Activated CD4-positive, alpha-beta T cell treated with anti-CD3 and anti-CD28 coated beads for 36 hours (primary cell): ENCODE measurements around the gene CDH23. TPM values are rescaled to one million over a fixed set of nuclear protein-coding genes. Genes with fewer than 3 reads are reported as not detected.

Experiments
- ATAC-seq: fragments of 200-7000 bp; cut with Tn5 transposase; one replicate; pipeline ENCODE4 v1.10.0; 2021; ENCODE audit warnings: mild to moderate bottlenecking, moderate library complexity
- CTCF ChIA-PET: fragments of 350-600 bp; sonication (Branson Sonifier 250); formaldehyde crosslinking; loops from one replicate; lab custom pipeline; 2021; ENCODE audit warnings: antibody characterized with exemption; lab: Charles Lee
- POLR2A ChIA-PET: fragments of 350-600 bp; sonication (Branson Sonifier 250); formaldehyde crosslinking; loops from one replicate; lab custom pipeline; 2021; ENCODE audit warnings: antibody characterized with exemption, inconsistent platforms; lab: Charles Lee
- DNase-seq: peaks from one replicate; pipeline ENCODE4 v3.0.0-alpha.2; 2020
- H3K27ac Mint-ChIP-seq: one replicate; pipeline ENCODE4 v1.8.0; 2021; ENCODE audit warnings: mixed read lengths
- H3K27me3 Mint-ChIP-seq: one replicate; pipeline ENCODE4 v1.8.0; 2021; ENCODE audit warnings: mixed read lengths
- H3K36me3 Mint-ChIP-seq: one replicate; pipeline ENCODE4 v1.8.0; 2021; ENCODE audit warnings: low read depth, mixed read lengths
- H3K4me1 Mint-ChIP-seq: one replicate; pipeline ENCODE4 v1.8.0; 2021; ENCODE audit warnings: mixed read lengths
- H3K4me3 Mint-ChIP-seq: one replicate; pipeline ENCODE4 v1.8.0; 2021; ENCODE audit warnings: mild to moderate bottlenecking, moderate library complexity, mixed read lengths
- H3K9me3 Mint-ChIP-seq: one replicate; pipeline ENCODE4 v1.8.0; 2021; ENCODE audit warnings: low read depth, mixed read lengths
- intact Hi-C, 2 experiments: fragments of 100-400 bp; cut with DNase I in 1 of 2; cut with micrococcal nuclease in 1 of 2; formaldehyde crosslinking; loops; one replicate each; pipeline versions ENCODE4 v1.14.2 to v1.15.1; 2022 to 2024; cut with DNase I, micrococcal nuclease
- total RNA-seq, 2 experiments: library from RNA; stranded (reverse); gene quantifications; one replicate each; pipeline ENCODE4 v1.2.3, GENCODE V29; 2021

The CDH23 gene
- total RNA-seq, 2 experiments from 2014 or later, result 1.5 to 1.6 TPM

- intact Hi-C loops, result no loop called here
- H3K36me3 Mint-ChIP-seq, result no peaks in the 10 kb centered on the region
- no peaks in the 10 kb centered on the region for H3K9me3 Mint-ChIP-seq
- no peak overlapping the region for H3K4me3 Mint-ChIP-seq
- ATAC-seq (no peak), DNase-seq (no peak)
- H3K27ac Mint-ChIP-seq, result no peak overlapping the region
- no peaks in the 10 kb centered on the region for H3K4me1 Mint-ChIP-seq
- POLR2A ChIA-PET, result no interaction called here
- H3K27me3 Mint-ChIP-seq, result peaks cover 7% of the 10 kb centered on the region
- CTCF ChIA-PET, result interaction anchor here (0.7 kb wide), 1 partner anchor 161 kb away, joined by 3 read pairs; no protein-coding TSS in a partner anchor
Observed at GRCh38 chr10:71480662-71481061, 83.9 kb downstream of the CDH23 start.

GRCh38 chr10:71481746-71482410, 85.2 kb downstream of the CDH23 start:
- Mint-ChIP-seq H3K36me3 (no peaks in the 10 kb centered on the region), H3K4me1 (no peaks in the 10 kb centered on the region), H3K9me3 (no peaks in the 10 kb centered on the region), H3K27ac (no peak overlapping the region), H3K4me3 (no peak overlapping the region), H3K27me3 (peaks cover 7% of the 10 kb centered on the region)
- ChIA-PET CTCF (interaction anchor here (1.0 kb wide), 1 partner anchor 88 kb away, joined by 3 read pairs; no protein-coding TSS in a partner anchor), POLR2A (no interaction called here)
- ATAC-seq, result no peak
- no peak for DNase-seq
- intact Hi-C loops, result no loop called here

- Mint-ChIP-seq H3K36me3 (no peaks in the 10 kb centered on the region), H3K4me1 (no peaks in the 10 kb centered on the region), H3K4me3 (no peak overlapping the region), H3K9me3 (no peaks in the 10 kb centered on the region), H3K27ac (no peak overlapping the region), H3K27me3 (peaks cover 7% of the 10 kb centered on the region)
- ChIA-PET CTCF (interaction anchor here (1.2 to 1.3 kb wide), 2 partner anchors 88 to 99 kb away, joined by 4 to 5 read pairs; no protein-coding TSS in a partner anchor), POLR2A (no interaction called here)
- intact Hi-C loops, result no loop called here
- DNase-seq (no peak), ATAC-seq (no peak)
Observed at GRCh38 chr10:71482620-71483019, 85.9 kb downstream of the CDH23 start.

- ChIA-PET CTCF (interaction anchor here (1.2 to 1.3 kb wide), 2 partner anchors 87 to 100 kb away, joined by 4 to 5 read pairs; no protein-coding TSS in a partner anchor), POLR2A (no interaction called here)
- Mint-ChIP-seq H3K36me3 (no peaks in the 10 kb centered on the region), H3K27ac (no peak overlapping the region), H3K4me3 (no peak overlapping the region), H3K4me1 (no peaks in the 10 kb centered on the region), H3K27me3 (peaks cover 7% of the 10 kb centered on the region), H3K9me3 (no peaks in the 10 kb centered on the region)
- intact Hi-C loops, result no loop called here
- no peak for ATAC-seq
- no peak for DNase-seq
Observed at GRCh38 chr10:71483135-71483534, 86.4 kb downstream of the CDH23 start.

- H3K27me3 Mint-ChIP-seq, result peaks cover 7% of the 10 kb centered on the region
- intact Hi-C loops, result no loop called here
- H3K27ac Mint-ChIP-seq, result no peak overlapping the region
- H3K4me1 Mint-ChIP-seq, result no peaks in the 10 kb centered on the region
- peaks cover 7% of the 10 kb centered on the region for H3K9me3 Mint-ChIP-seq
- H3K36me3 Mint-ChIP-seq, result no peaks in the 10 kb centered on the region
- ChIA-PET POLR2A (no interaction called here), CTCF (interaction anchor here (1.2 to 1.3 kb wide), 2 partner anchors 86 to 101 kb away, joined by 4 to 5 read pairs; no protein-coding TSS in a partner anchor)
- no peak overlapping the region for H3K4me3 Mint-ChIP-seq
- no peak for ATAC-seq
- no peak for DNase-seq
Observed at GRCh38 chr10:71483885-71484751, 87.4 kb downstream of the CDH23 start.

GRCh38 chr10:71486484-71487114, 89.9 kb downstream of the CDH23 start:
- peak; percentile 64 for ATAC-seq
- Mint-ChIP-seq H3K27ac (no peak overlapping the region), H3K36me3 (no peaks in the 10 kb centered on the region), H3K27me3 (peaks cover 4% of the 10 kb centered on the region), H3K4me3 (no peak overlapping the region), H3K4me1 (no peaks in the 10 kb centered on the region), H3K9me3 (peaks cover 17% of the 10 kb centered on the region)
- ChIA-PET CTCF (interaction anchor here (0.8 to 3.2 kb wide), 5 partner anchors 12 to 410 kb away, joined by 3 to 21 read pairs (median 3); no protein-coding TSS in a partner anchor), POLR2A (no interaction called here)
- intact Hi-C loops, result loop anchor here (1.0 to 5.0 kb wide), 5 partner anchors 84 to 326 kb away; partner anchors contain the start of gene SLC29A3 (in 1 of the 2)
- DNase-seq, result peak; percentile 81

GRCh38 chr10:71487726-71488125, 91.0 kb downstream of the CDH23 start:
- no peaks in the 10 kb centered on the region for H3K36me3 Mint-ChIP-seq
- POLR2A ChIA-PET, result no interaction called here
- ATAC-seq (no peak), DNase-seq (no peak)
- H3K4me3 Mint-ChIP-seq, result no peak overlapping the region
- intact Hi-C loops, result loop anchor here in 1 of 2 experiments (2.0 to 5.0 kb wide), 2 partner anchors 170 to 221 kb away; partner anchors contain the start of gene SLC29A3
- H3K27me3 Mint-ChIP-seq, result peaks cover 4% of the 10 kb centered on the region
- H3K9me3 Mint-ChIP-seq, result peaks cover 17% of the 10 kb centered on the region
- H3K4me1 Mint-ChIP-seq, result no peaks in the 10 kb centered on the region
- H3K27ac Mint-ChIP-seq, result no peak overlapping the region
- CTCF ChIA-PET, result interaction anchor here (0.6 to 3.2 kb wide), 3 partner anchors 82 to 224 kb away, joined by 3 to 21 read pairs (median 3); no protein-coding TSS in a partner anchor

- peaks cover 3% of the 10 kb centered on the region for H3K4me1 Mint-ChIP-seq
- H3K4me3 Mint-ChIP-seq, result no peak overlapping the region
- ATAC-seq, result no peak
- ChIA-PET POLR2A (no interaction called here), CTCF (interaction anchor here (0.9 to 1.0 kb wide), 3 partner anchors 70 to 119 kb away, joined by 3 read pairs; no protein-coding TSS in a partner anchor)
- H3K27ac Mint-ChIP-seq, result no peak overlapping the region
- no peaks in the 10 kb centered on the region for H3K36me3 Mint-ChIP-seq
- peaks cover 17% of the 10 kb centered on the region for H3K9me3 Mint-ChIP-seq
- H3K27me3 Mint-ChIP-seq, result peaks cover 4% of the 10 kb centered on the region
- DNase-seq, result no peak
- intact Hi-C loops, result loop anchor here in 1 of 2 experiments (5.0 kb wide), 1 partner anchor 172 kb away; the partner anchor contains the start of gene SLC29A3
Observed at GRCh38 chr10:71489077-71489476, 92.4 kb downstream of the CDH23 start.

GRCh38 chr10:71492872-71493271, 96.2 kb downstream of the CDH23 start:
- Mint-ChIP-seq H3K4me1 (peaks cover 6% of the 10 kb centered on the region), H3K27ac (no peak overlapping the region), H3K36me3 (no peaks in the 10 kb centered on the region), H3K27me3 (peaks cover 3% of the 10 kb centered on the region), H3K4me3 (no peak overlapping the region), H3K9me3 (peaks cover 17% of the 10 kb centered on the region)
- ChIA-PET CTCF (interaction anchor here (0.5 to 2.4 kb wide), 4 partner anchors 77 to 1613 kb away, joined by 3 to 10 read pairs (median 4); no protein-coding TSS in a partner anchor), POLR2A (no interaction called here)
- ATAC-seq (peak; percentile 39), DNase-seq (peak; percentile 13)
- intact Hi-C loops, result no loop called here

GRCh38 chr10:71493741-71494140, 97.0 kb downstream of the CDH23 start:
- ChIA-PET CTCF (interaction anchor here (0.6 to 2.4 kb wide), 5 partner anchors 76 to 324 kb away, joined by 3 to 10 read pairs (median 4); no protein-coding TSS in a partner anchor), POLR2A (no interaction called here)
- ATAC-seq (peak; percentile 83), DNase-seq (no peak)
- peaks cover 12% of the 10 kb centered on the region for H3K9me3 Mint-ChIP-seq
- intact Hi-C loops, result no loop called here
- no peak overlapping the region for H3K27ac Mint-ChIP-seq
- no peak overlapping the region for H3K4me3 Mint-ChIP-seq
- no peaks in the 10 kb centered on the region for H3K36me3 Mint-ChIP-seq
- peaks cover 6% of the 10 kb centered on the region for H3K4me1 Mint-ChIP-seq
- peaks cover 5% of the 10 kb centered on the region for H3K27me3 Mint-ChIP-seq
